Measurements from ENCODE around the gene FAM83G. TPM values are rescaled to one million over a fixed set of nuclear protein-coding genes. Genes with fewer than 3 reads are reported as not detected.
"Not testable (repeated sequence)": the region's sequence is repeated elsewhere in the genome, so short reads cannot be mapped to it uniquely, and the experiment has no call there.

Gene FAM83G, protein sequence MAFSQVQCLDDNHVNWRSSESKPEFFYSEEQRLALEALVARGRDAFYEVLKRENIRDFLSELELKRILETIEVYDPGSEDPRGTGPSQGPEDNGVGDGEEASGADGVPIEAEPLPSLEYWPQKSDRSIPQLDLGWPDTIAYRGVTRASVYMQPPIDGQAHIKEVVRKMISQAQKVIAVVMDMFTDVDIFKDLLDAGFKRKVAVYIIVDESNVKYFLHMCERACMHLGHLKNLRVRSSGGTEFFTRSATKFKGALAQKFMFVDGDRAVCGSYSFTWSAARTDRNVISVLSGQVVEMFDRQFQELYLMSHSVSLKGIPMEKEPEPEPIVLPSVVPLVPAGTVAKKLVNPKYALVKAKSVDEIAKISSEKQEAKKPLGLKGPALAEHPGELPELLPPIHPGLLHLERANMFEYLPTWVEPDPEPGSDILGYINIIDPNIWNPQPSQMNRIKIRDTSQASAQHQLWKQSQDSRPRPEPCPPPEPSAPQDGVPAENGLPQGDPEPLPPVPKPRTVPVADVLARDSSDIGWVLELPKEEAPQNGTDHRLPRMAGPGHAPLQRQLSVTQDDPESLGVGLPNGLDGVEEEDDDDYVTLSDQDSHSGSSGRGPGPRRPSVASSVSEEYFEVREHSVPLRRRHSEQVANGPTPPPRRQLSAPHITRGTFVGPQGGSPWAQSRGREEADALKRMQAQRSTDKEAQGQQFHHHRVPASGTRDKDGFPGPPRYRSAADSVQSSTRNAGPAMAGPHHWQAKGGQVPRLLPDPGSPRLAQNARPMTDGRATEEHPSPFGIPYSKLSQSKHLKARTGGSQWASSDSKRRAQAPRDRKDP
- 2.3 TPM for total RNA-seq
- long read RNA-seq, partial matches to known transcripts, result 2 of 5 reads
- long read RNA-seq, other reads (novel, unspliced or antisense), result 3 of 5 reads

DNA sequence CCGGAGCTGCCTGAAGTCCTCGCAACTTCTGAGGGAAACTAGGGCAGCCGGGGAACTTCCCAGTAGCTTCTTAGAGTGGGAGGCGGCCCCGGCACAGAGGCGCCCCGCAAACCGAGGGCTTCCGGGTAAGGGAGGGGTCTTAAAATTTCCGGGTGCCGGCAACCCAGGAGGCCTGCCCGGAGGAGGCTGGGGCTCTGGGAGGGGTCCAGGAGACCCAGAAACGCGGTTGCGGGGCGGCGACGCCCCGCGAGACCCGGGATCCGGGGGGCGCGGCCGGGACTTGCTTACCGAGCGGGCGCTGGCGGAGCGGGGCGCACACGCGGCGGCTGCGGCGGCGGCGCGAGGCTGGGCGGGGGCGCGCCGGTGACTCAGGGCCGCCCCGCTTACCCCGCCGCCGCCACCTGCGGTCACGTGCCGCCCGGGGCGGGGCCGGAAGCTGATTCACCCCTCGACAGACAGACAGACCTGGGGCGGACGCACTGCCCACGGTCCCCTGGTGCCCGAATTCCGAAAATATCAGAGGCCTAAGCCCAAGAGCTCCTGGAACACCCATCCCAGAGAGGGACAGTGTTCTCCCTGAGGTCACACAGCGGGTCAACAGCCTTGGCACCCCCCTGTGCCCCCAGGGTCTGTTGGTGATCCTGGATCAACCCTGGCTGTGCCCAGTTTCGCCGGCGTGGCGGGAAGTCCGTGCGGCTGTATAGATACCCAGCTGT is at the start of gene FAM83G:
TSS of gene FAM83G (minus strand) at position 344 of the 716 bp plus-strand sequence. CDS start 723 bp downstream, outside the sequence.
- peak; percentile 83 for ATAC-seq
- peak; percentile 78 for DNase-seq
- intact Hi-C loops (cut with micrococcal nuclease), result no loop called here

DNA sequence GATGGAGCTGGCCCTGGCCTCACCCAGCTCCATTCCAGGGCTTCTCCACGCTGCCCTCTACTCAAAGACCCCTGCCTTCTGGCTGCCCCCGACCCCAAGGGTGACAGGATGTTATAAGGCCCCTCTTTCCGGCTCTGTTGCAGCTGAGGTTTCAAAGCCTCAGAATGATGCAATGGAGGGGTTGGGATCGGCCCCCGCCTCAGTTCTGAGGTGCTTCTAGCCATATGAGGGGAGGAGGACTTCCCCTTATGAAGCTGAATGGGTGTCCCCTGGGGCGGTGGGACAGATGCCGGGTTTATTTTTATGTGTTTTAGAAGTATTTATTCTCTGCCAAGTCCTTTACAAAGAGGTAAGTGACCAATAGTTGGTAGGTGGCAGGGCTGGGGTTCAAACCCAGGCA is 44.3 kb upstream of the FAM83G start:
- ATAC-seq; DNase-seq; intact Hi-C loops (cut with micrococcal nuclease): not testable (repeated sequence)

DNA sequence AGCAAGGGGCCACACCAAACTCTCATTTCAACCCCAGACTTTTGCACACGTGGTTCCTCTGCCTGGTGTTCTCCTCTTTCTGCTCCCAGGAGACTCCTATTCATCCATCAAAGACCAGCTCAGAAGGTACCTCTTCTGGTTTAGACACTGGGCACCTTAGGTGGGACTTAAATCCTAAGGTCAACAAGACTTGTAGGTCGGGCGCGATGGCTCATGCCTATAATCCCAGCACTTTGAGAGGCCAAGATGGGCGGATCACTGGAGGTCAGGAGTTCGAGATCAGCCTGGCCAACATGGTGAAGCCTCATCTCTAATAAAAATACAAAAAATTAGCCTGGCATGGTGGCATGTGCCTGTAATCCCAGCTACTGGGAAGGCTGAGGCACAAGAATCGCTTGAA is 42.9 kb upstream of the FAM83G start:
- DNase-seq; intact Hi-C loops (cut with micrococcal nuclease); ATAC-seq: not testable (repeated sequence)

DNA sequence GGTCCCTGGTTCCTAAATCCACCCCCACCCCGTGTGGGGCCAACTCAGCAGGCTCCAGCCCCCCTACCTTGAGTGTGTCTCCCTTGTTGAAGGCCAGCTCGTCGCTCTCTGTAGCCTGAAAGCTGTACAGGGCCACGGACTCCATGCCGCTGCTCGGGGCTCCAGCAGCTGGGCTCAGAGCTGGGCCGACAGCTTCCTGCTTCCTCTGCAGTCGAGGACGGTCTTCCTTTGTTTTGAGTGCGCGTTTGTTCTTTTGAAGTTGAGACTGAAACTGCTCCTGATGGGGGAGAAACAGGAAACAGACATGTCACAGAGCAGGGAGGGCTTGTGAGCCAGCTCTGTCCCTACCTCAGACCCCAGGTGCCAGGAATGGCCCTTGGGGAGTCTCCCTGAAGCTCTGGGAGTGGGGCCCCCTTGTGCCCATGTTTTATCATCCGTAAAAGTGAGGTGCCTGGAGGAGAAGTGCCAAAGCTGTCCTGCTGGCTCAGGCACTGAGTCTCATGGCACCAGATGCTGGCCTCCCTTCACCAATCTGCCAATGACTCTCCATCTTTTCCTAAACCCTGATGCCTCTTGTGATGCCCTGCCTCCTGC is 42.3 kb upstream of the FAM83G start, which contains the start of gene GRAP:
TSS of gene GRAP (minus strand) at position 176 of the 594 bp plus-strand sequence. CDS start at position 145, 31 bp downstream.
- DNase-seq; intact Hi-C loops (cut with micrococcal nuclease): not testable (repeated sequence)
- ATAC-seq, result peak; percentile 53

DNA sequence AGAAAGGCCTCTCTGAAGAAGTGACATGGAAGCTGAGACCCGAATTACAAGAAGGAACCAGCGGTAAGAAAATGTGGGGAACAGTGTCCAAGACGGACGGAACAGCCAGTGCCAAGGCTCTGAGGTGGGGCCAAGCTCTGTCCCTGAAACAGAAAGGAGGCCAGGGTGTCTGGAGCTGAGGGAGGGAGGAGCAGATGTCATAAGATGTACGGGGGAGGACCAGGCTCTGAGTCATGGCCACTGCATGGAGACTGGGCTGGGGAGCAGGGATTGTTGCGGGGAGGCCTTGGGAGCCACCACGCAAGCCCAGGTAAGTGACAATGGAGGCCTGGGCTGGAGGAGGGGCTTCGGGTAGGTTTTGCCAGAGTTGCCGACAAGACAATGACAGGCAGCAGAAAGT is 40.1 kb upstream of the FAM83G start:
- ATAC-seq; intact Hi-C loops (cut with micrococcal nuclease); DNase-seq: not testable (repeated sequence)

DNA sequence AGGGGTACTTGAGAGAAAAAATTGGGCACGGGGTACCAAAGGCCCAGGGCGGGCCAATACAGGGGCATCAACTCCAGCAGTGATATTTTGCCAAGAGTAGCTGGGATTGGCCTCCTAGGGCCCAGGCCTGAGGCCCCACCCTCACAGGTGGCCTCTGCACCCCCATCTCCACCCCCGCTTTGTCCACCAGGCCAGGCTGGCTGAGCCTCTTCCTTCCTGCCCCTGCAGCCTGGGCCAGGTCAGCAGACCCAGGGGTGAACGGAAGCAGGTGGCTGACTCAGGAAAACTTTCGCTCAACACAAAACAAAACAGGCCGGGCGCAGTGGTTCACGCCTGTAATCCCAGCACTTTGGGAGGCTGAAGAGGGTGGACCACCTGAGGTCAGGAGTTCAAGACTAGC is 38.5 kb upstream of the FAM83G start:
- DNase-seq; intact Hi-C loops (cut with micrococcal nuclease): not testable (repeated sequence)
- peak; percentile 5 for ATAC-seq

DNA sequence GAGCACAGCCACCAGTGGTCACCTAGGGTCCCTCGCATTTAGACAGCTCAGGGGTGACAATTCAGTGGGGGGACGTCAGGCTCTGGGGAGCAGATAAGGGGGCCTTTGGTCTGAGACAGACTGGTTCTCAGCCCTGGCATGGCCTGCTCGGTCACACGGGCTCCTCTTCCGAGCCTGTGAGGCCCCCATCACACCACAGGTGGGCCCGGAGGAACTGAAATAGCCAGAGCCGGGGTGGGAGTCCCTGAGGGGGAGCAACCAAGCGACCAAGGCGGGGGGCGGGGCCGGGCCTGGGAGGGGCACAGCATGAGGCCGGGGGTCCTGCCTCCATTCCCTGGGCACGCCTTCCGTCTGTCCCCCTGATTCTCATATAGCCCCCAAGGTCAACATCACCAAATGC is 37.8 kb upstream of the FAM83G start:
- intact Hi-C loops (cut with micrococcal nuclease); DNase-seq: not testable (repeated sequence)

DNA sequence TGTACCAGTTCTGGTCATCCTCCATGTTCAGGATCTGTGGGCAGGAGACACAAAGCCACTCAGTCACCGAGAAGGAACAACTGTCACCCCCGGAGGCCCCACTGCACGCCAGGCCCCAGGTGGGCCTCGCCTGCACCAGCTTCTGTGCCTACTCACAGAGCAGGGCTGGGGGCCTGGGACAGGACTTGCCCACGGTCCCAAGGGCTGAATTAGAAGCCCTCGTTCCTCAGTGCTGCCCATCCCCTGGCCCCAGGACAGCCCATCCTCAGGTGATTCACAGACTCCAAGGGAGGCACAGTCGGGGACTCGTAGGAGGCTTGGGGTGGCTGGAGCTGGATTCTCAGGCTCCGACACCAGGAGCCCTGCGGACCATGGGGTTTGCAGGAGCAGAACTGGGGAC is 37.3 kb upstream of the FAM83G start:
- ATAC-seq; intact Hi-C loops (cut with micrococcal nuclease); DNase-seq: not testable (repeated sequence)

More for the DNA sequence above, 37.8 kb upstream of the FAM83G start:
- ATAC-seq, result not testable (repeated sequence)

DNA sequence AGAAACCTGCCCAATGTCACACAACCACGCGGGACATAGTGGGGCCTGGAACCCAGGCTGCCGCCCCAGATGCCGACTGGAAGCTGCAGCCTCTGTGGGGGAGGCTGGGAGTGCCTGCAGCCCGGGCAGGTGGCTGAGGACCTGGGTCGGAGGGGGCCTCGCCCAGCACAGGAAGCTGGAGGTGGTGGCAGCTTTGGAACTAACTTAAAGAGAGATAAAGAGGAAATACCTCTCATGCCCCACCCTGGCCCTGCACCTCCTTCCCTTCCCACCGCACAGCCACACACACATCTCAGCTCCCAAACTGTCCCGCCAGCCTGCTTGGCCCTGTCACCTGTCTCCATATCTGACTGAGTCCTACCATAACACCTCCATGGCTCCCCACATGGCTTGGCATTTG is 35.8 kb upstream of the FAM83G start:
- DNase-seq; ATAC-seq; intact Hi-C loops (cut with micrococcal nuclease): not testable (repeated sequence)

DNA sequence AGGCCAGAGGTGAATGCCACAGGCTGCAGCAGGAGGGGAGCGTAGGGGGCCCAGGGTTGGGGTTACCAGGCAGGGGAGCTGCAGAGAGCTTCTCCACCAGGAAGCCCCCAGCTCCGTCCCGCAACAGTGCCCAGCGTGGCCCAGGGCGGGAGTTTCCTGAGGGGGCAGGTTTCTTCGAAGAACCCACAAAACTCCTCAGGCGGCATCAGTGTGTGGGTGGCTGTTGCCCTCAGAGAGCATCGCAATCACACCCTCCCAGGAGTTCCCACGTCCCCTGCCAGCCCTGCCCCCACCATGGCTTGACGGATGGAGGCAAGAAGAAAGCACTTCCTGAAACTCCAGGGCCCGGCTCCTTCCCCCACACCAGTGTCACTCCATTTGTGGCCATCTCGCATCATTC is 34.2 kb upstream of the FAM83G start:
- DNase-seq; intact Hi-C loops (cut with micrococcal nuclease): not testable (repeated sequence)
- peak; percentile 2 for ATAC-seq

DNA sequence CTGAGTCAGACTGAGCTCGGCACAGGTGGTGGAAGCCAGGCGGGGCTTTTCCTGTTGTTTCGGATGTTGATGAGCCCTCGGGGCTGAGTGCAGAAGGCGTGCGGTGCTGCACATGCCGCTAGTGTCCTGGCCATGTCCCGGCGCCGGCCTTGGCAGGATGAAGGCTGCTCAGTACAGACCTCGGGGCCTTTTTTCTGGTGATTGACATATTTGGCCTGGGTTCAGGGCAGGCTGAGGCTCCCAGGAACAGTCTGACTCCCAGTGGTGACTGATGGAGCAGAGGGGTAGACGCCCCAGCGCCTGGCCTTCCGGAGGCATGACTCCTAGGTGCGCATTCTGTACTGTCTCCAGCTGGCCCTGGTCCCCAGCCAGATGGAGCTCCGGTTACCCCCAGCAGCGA is 33.4 kb upstream of the FAM83G start:
- intact Hi-C loops (cut with micrococcal nuclease); DNase-seq: not testable (repeated sequence)
- peak; percentile 83 for ATAC-seq

DNA sequence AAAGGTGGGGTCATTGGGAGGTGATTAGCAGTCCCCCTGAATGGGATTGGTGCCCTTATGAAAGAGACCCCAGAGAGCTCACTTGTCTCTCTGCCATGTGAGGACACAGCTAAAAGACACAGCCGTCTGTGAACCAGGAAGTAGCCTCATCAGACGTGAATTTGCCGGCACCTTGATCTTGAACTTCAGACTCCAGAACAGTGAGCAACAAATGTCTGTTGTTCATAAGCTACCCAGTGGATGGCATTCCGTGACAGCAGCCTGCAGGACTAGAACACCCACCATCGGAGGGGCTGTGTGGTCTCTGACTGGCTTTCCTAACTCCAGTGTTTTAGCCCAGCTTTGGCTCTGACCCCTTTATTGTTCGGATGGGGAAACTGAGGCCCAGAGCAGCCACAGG is 33.0 kb upstream of the FAM83G start:
- intact Hi-C loops (cut with micrococcal nuclease); ATAC-seq; DNase-seq: not testable (repeated sequence)

DNA sequence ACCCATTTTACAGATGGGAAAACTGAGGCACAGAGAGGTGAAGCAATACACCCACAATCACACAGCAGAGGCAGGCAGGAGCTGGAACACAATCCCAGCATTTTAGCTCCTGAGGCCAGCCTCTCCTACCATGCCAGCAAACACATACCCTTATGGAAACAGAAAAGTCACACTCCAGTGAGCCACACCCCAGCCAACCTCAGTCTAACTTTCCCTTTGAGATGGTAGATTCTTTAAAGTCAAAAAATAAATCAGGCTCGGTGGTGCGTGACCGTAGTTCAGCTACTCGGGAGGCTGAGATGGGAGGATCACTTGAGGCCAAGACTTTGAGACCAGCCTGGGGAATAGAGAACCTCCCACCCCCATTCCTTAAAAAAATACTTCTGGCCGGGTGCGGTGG is 31.6 kb upstream of the FAM83G start:
- ATAC-seq; DNase-seq; intact Hi-C loops (cut with micrococcal nuclease): not testable (repeated sequence)

DNA sequence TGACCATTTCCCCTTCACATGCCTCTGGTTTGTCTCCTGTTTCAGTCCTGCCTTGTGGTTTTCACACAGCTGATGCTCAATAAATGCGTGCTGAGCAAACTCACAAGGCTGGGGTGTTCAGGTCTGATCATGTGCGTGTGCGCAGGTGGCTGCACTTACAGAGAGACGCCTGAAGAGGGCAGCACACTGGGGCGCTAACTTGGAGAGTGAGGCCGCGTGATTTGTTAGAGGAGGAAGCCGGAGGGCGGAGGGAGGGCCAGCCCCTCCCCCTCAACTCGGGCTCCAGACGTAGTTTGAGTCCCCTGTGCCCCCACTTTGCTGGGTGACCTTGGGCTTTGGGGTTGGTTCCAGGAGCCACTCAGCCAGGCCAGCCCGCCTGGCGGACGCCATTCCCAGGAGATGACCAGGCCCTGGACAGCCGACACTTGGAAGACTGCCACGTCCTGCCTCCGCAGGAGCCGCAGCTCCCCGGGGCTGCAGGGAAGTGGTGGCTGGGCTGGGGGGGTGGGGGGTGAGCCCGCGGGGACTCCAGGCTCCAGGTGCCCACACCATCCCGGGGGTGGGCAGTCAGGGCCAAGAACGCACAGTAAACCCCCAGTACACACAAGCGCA is 27.9 kb upstream of the FAM83G start:
- DNase-seq; intact Hi-C loops (cut with micrococcal nuclease): not testable (repeated sequence)
- ATAC-seq, result peak; percentile 90

DNA sequence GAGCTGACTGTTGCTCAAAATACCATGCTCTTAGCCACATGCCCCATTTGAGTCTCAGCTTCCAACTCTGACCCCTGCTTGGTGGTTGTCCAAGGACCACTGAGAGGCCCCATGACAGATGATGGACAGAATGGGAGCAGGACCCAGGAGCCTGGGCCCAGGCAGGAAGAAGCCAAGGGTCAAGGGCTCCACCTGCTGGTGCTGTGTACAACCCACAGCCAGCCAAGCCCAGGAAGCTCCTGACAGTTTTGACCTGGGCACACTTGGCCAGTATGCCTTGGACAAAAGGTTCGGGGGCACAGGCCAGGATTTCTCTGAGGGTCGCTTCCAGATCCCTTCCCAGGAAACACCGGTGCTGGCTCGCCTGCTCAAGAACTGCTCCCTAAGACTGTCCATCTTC is 27.2 kb upstream of the FAM83G start:
- DNase-seq, result peak; percentile 75
- intact Hi-C loops (cut with micrococcal nuclease), result not testable (repeated sequence)
- ATAC-seq, result peak; percentile 86

DNA sequence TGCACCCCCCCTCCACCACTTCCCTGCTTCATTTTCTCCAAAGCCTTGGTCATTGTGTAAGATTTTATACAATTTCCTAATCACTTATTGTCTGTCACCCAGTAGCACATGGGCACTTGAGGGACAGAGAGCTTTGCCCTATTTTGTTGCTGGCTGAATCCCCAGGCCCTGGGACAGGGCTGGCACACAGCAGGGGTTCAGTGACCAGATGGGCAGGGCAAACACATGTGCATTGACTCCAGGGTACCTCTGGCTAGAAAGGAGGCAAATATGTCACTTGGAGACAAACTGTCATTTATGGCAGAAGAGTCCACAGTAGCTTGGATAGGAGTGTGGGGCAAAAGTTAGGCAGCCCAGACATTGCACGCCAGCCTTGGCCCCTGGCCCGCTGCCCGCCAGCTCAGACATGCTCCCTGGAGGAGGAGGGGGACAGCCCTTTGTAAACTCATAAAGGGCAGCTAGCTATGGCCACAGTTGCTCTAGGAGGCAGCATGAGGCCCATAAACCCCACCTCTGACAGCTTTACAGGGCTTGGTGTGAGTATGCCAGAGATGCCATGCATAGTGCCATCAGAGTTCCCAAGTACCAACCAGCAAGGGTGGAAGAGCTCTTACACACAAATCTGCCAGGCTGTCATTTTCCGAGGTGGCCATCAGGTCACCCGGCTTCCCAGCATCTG is 26.3 kb upstream of the FAM83G start:
- ATAC-seq; intact Hi-C loops (cut with micrococcal nuclease); DNase-seq: not testable (repeated sequence)

DNA sequence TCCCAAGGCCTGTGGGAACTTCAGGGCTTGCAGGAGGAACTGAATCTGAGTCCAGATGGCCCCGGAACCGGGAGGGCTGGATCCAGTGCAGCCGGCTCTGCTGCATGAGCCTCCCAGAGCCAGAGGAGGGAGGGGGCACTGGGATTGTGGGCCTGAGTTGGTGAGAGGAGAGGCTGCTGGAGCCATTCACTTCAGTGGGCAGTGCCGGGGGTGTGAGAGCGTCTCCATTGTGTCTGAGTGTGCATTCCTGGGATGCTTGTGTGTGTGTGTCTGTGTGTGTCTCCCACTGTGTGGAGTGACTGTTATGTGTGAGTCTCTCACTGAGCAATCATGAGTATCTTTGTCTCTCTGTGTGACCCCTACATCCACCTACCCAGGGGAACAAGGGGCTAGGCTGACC is 25.2 kb upstream of the FAM83G start:
- intact Hi-C loops (cut with micrococcal nuclease); ATAC-seq; DNase-seq: not testable (repeated sequence)

Measured in left ventricle myocardium superior (tissue), 1 donor.